GM12865 (cell line): ENCODE measurements around the gene RNF32.
A peak's percentile ranks its signal among the peaks of the same experiment; 100 is the strongest.

ENCODE experiments used
- DNase-seq: peaks from one replicate; pipeline ENCODE4 v3.0.0; 2010; ENCODE audit warnings: low read depth
- H3K4me3 ChIP-seq: 2 replicates; pipeline ENCODE4 v1.5.1; 2011; ENCODE audit warnings: mild to moderate bottlenecking, low read depth, low read length, control low read depth
- TF ChIP-seq, protein P1 (sequence below): IDR thresholded peaks from 2 replicates; pipeline ENCODE4 v1.5.1; 2011; ENCODE audit warnings: low read length, control low read depth, low read depth, inconsistent platforms; ENCODE audit not compliant: insufficient read depth; ENCODE audit errors: missing control alignments

Gene RNF32

DNA sequence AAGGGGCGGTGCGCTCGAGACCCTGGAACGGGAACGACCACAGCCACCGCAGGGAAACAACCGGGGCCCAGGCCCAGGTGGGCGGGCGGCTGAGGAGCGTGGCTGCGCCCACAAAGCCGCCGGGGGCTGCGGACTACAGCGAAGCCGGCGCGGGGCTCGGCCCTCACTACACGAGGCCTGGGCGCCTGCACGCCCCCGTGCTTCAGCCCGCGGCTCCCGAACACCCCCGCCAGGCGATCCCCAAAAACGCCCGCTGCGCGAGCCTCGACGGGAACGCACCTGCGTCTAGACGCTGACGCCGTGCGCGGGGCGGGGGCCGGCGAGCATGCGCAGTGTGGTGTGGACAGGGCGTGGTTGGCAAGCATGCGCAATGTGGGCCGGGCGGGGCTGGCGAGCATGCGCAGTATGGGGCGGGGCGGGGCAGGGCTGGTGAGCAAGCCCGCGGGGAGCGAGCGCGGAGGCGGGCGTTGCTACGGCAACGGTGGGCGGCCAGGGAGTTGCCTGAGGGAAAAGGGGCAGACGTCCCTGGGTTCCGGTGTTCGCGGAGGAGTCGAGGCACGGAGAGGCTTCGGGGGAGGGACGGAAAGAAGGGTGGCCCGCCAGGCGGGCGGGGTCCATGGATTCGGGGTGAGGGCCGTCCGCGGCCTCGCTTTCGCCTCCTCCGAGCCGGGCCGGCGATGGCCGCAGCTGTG, at the start of gene RNF32:
TSS of gene RNF32 (plus strand) at position 518 of the 692 bp plus-strand sequence. CDS start 3,104 bp downstream, outside the sequence.
- peak within 1 kb of the TSS; percentile 78 for H3K4me3 ChIP-seq

DNA sequence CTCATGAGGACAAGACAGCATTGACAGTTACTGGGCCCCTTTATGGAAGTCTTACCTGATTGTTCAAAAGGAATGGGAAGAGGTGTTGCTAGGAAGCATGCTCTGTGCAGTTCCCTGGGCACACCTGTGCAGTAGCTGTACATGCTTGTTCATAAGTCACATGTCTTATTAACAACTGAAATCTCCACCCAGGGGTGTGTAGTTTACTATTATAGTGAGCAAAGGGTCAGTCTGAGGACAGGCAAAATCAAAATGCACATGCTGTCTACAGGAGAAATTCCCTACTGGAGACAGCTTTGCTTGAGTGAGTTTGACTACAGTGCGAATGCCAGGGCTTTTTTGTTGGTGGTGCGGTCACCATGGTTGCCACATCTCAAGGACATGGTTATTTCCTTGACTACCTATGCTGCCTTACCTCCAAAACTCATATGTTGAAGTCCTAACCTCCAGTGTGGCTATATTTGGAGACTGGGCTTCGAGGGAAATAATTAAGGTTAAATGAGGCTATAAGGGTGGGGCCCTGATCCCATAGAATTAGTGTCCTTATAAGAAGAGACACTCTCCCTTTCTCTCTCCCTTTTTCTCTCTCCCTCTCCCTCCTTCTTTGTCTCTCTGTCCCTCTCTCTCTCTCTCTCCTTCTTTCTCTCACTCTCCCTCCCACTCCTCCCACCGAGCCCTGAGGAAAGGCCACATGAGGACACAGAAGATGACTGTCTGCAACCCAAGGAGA, 48.3 kb upstream of the RNF32 start:
- DNase-seq: no peak
- TF ChIP-seq, protein P1, sequence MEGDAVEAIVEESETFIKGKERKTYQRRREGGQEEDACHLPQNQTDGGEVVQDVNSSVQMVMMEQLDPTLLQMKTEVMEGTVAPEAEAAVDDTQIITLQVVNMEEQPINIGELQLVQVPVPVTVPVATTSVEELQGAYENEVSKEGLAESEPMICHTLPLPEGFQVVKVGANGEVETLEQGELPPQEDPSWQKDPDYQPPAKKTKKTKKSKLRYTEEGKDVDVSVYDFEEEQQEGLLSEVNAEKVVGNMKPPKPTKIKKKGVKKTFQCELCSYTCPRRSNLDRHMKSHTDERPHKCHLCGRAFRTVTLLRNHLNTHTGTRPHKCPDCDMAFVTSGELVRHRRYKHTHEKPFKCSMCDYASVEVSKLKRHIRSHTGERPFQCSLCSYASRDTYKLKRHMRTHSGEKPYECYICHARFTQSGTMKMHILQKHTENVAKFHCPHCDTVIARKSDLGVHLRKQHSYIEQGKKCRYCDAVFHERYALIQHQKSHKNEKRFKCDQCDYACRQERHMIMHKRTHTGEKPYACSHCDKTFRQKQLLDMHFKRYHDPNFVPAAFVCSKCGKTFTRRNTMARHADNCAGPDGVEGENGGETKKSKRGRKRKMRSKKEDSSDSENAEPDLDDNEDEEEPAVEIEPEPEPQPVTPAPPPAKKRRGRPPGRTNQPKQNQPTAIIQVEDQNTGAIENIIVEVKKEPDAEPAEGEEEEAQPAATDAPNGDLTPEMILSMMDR: no peak
- H3K4me3 ChIP-seq: no peak overlapping the region

More for the DNA sequence above, at the start of gene RNF32:
- TF ChIP-seq, protein P1: no peak
- peak; percentile 98 for DNase-seq

DNA sequence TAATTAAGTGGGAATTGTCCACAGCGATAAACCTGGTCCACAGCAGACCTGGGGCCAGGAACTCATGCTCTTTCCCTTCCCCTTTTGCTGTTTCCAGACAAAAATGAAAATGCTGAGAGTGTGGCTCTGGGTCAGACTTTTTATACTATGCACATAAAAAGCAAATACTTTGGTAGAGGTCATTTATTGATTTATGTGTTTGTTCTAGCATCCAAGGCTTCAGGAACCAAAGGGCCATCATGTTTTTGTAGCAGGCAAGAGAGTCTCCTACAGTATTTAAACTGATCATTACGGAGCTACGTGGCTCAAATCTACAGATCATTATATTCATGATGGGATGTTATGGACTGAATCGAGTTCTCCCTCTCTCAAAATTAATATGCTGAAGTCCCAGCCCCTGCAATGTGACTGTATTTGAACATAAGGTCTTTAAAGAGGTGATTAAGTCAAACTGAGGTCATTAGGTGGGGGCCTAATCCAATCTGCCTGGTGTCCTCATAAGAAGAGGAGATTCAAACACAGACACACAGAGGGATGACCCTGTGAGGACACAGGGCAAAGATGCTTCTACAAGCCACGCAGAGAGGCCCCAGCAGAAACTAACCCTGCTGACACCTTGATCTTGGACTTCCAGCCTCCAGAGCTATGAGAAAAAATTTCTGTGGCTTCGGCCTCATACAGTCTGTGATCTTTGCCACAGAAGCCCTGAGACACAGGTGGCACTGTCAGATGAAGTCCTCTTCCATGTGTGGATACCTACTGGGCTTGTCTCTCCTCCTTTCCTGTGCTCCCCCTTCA, 46.1 kb upstream of the RNF32 start:
- DNase-seq: no peak
- TF ChIP-seq, protein P1: no peak
- H3K4me3 ChIP-seq: no peak overlapping the region

DNA sequence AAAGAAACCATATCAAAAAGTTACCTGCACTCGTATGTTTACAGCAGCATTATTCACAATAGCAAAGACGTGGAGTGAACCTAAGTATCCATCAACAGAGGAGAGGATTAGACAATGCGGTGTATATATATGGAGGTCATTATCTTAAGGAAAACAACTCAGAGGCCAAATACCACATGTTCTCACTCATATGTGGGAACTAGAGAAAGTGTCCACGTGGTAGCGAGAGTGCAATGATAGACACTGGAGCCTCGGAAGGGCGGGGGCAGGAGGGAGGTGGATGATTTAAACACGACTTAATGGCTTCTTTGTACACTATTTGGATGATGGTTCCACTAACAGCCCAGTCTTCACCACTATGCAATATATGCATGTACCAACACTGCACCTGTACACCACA, 40.1 kb upstream of the RNF32 start:
- TF ChIP-seq, protein P1: no peak
- H3K4me3 ChIP-seq: no peak overlapping the region
- no peak for DNase-seq

DNA sequence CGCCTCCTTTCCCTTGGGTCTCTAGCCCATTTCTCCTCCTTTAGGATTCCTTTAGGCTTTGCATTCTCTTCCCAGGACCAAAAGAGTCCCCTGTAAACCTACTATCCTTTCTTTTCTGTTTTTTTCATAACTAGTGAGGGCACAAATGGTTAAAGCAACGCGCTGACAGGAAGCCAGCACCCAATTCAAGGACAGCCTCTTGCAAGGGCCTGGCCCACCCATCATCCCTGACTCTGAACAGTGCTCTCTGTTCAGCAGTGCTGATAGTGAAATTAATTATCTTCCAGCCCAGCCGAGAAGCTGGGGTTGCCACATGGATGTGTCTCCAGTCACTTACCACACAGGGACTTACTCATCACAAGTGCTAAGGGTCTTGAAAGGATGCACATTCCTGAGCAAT, 38.3 kb upstream of the RNF32 start:
- DNase-seq: no peak
- H3K4me3 ChIP-seq: no peak overlapping the region
- TF ChIP-seq, protein P1: no peak

DNA sequence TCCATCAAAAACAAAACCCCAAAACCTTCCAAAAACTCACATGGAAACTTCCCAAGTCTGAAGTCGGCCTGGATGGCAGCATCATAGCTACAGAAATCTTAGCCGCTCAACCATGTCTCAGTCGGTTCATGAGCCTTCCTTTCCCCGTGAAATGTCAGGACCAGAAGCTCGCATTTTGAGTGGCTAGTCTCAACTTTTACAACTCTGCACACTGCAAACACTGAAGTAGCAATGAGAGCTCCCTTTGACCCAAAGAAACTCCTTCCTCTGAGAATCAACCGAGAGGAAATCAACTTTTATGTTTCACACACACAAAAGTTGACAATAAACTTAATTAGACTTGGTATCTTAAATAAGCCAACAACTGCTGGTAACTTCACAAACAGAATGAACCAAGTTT, 37.6 kb upstream of the RNF32 start:
- no peak overlapping the region for H3K4me3 ChIP-seq
- TF ChIP-seq, protein P1: no peak
- no peak for DNase-seq
